Mesenchymal stem cell (in vitro differentiated cells and primary cell): ENCODE measurements around the gene TANC1.

Experiments used
- DNase-seq: peaks from one replicate; pipeline ENCODE4 v3.0.0-alpha.2; 2013
- H2AFZ ChIP-seq: one replicate; pipeline ENCODE4 v1.6.1; 2013; ENCODE audit warnings: low read depth, mild to moderate bottlenecking, control low read depth, inconsistent platforms, low read length, moderate library complexity
- H2AK5ac ChIP-seq: 2 replicates; pipeline ENCODE4 v1.6.1; 2013; ENCODE audit warnings: low read length, moderate library complexity, mild to moderate bottlenecking, inconsistent platforms; ENCODE audit not compliant: severe bottlenecking
- H2BK120ac ChIP-seq: one replicate; pipeline ENCODE4 v1.6.1; 2013; ENCODE audit warnings: low read depth, mild to moderate bottlenecking, inconsistent platforms, low read length, moderate library complexity
- H2BK12ac ChIP-seq, 2 experiments: one replicate each; pipeline ENCODE4 v1.6.1; 2013; ENCODE audit warnings: inconsistent platforms in 2 of 2, low read length in 2 of 2, mild to moderate bottlenecking in 2 of 2, moderate library complexity in 2 of 2, control low read depth in 1 of 2
- H2BK15ac ChIP-seq: one replicate; pipeline ENCODE4 v1.6.1; 2013; ENCODE audit warnings: mild to moderate bottlenecking, low read depth, inconsistent platforms; ENCODE audit not compliant: poor library complexity, severe bottlenecking
- H2BK5ac ChIP-seq: 2 replicates; pipeline ENCODE4 v1.6.1; 2013; ENCODE audit warnings: low read depth, mild to moderate bottlenecking, low read length, control low read depth, inconsistent platforms; ENCODE audit not compliant: poor library complexity, severe bottlenecking
- H3K14ac ChIP-seq, 2 experiments: one replicate each; pipeline ENCODE4 v1.6.1; 2013; ENCODE audit warnings: inconsistent platforms in 2 of 2, low read length in 2 of 2, control low read depth in 1 of 2, mild to moderate bottlenecking in 1 of 2, moderate library complexity in 1 of 2
- H3K18ac ChIP-seq, 2 experiments: one replicate each; pipeline ENCODE4 v1.6.1; 2013; ENCODE audit warnings: inconsistent platforms in 2 of 2, low read length in 2 of 2, control low read depth in 1 of 2, low read depth in 1 of 2, mild to moderate bottlenecking in 1 of 2
- H3K23ac ChIP-seq, 2 experiments: one replicate each; pipeline ENCODE4 v1.6.1; 2013; ENCODE audit warnings: inconsistent platforms in 2 of 2, low read length in 2 of 2, mild to moderate bottlenecking in 2 of 2, moderate library complexity in 2 of 2, control low read depth in 1 of 2
- H3K27ac ChIP-seq: 2 replicates; pipeline ENCODE4 v1.5.1; 2013; ENCODE audit warnings: mild to moderate bottlenecking, moderate library complexity, low read length, control low read depth, inconsistent platforms; ENCODE audit not compliant: poor library complexity, severe bottlenecking
- H3K27me3 ChIP-seq, 2 experiments: 2 replicates each; pipeline versions ENCODE4 v1.6.1 to v1.7.0; 2013; ENCODE audit warnings: low read length in 2 of 2, mild to moderate bottlenecking in 2 of 2, moderate library complexity in 2 of 2, control low read depth in 1 of 2, inconsistent platforms in 1 of 2; ENCODE audit not compliant: control insufficient read depth in 1 of 2, insufficient read depth in 1 of 2
- H3K36me3 ChIP-seq, 2 experiments: 2 replicates each; pipeline versions ENCODE4 v1.6.1 to v1.7.0; 2013; ENCODE audit warnings: low read length in 2 of 2, control low read depth in 1 of 2, inconsistent platforms in 1 of 2, low read depth in 1 of 2, mild to moderate bottlenecking in 1 of 2; ENCODE audit not compliant: insufficient read depth in 2 of 2, control insufficient read depth in 1 of 2
- H3K4ac ChIP-seq, 2 experiments: one replicate each; pipeline ENCODE4 v1.6.1; 2013; ENCODE audit warnings: inconsistent platforms in 2 of 2, low read length in 2 of 2, mild to moderate bottlenecking in 2 of 2, moderate library complexity in 2 of 2, control low read depth in 1 of 2, low read depth in 1 of 2
- H3K4me1 ChIP-seq: 2 replicates; pipeline ENCODE4 v1.6.1; 2013; ENCODE audit warnings: low read depth, low read length, control low read depth; ENCODE audit not compliant: control insufficient read depth, insufficient read depth
- H3K4me2 ChIP-seq: 2 replicates; pipeline ENCODE4 v1.6.1; 2013; ENCODE audit warnings: low read length, mild to moderate bottlenecking, inconsistent platforms; ENCODE audit not compliant: poor library complexity, severe bottlenecking
- H3K4me3 ChIP-seq, 2 experiments: 2 replicates each; pipeline versions ENCODE4 v1.5.1 to v1.7.0; 2013; ENCODE audit warnings: low read length in 2 of 2, mild to moderate bottlenecking in 2 of 2, control low read depth in 1 of 2, low read depth in 1 of 2; ENCODE audit not compliant: insufficient read depth in 1 of 2
- H3K79me1 ChIP-seq: replicated peaks from 2 replicates; pipeline ENCODE4 v1.6.1; 2013; ENCODE audit warnings: mild to moderate bottlenecking, control low read depth, low read length, inconsistent platforms; ENCODE audit not compliant: poor library complexity, severe bottlenecking
- H3K9ac ChIP-seq: 2 replicates; pipeline ENCODE4 v1.7.0; 2013; ENCODE audit warnings: mild to moderate bottlenecking, low read length, moderate library complexity
- H3K9me3 ChIP-seq: 2 replicates; pipeline ENCODE4 v1.7.0; 2013; ENCODE audit warnings: mild to moderate bottlenecking, low read length; ENCODE audit not compliant: control insufficient read depth
- H4K8ac ChIP-seq: one replicate; pipeline ENCODE4 v1.6.1; 2013; ENCODE audit warnings: inconsistent platforms, mild to moderate bottlenecking, low read length, moderate library complexity
- H4K91ac ChIP-seq: one replicate; pipeline ENCODE4 v1.6.1; 2013; ENCODE audit warnings: mild to moderate bottlenecking, low read length, inconsistent platforms
- WGBS: methylation state at CpG from one replicate; pipeline ENCODE4 v1.1.7; 2013; ENCODE audit warnings: mixed read lengths; 5-methylcytosine and 5-hydroxymethylcytosine counted together

The TANC1 gene

GRCh38 chr2:159116922-159117321, 148.5 kb downstream of the TANC1 start:
- WGBS, result 100% methylated on average over 3 of the region's 6 CpGs
- H3K9me3 ChIP-seq, result no peaks in the 10 kb centered on the region
- H3K79me1 ChIP-seq, result peaks cover 43% of the 10 kb centered on the region
- peaks cover 0 to 6% of the 10 kb centered on the region in 2 experiments for H3K36me3 ChIP-seq
- H2BK120ac ChIP-seq, result no peak overlapping the region
- H4K91ac ChIP-seq, result no peak overlapping the region
- no peak overlapping the region for H3K27ac ChIP-seq
- no peak for DNase-seq
- H4K8ac ChIP-seq, result no peak overlapping the region
- H2AFZ ChIP-seq, result no peak overlapping the region
- H3K4me1 ChIP-seq, result peaks cover 10% of the 10 kb centered on the region
- no peak overlapping the region for H3K23ac ChIP-seq
- no peak overlapping the region for H2BK15ac ChIP-seq
- no peak overlapping the region for H2BK5ac ChIP-seq
- H2AK5ac ChIP-seq, result no peak overlapping the region
- no peak overlapping the region for H3K4me3 ChIP-seq
- H3K14ac ChIP-seq, result no peak overlapping the region
- peak overlapping the region in 1 of 2 experiments; percentile 34 for H2BK12ac ChIP-seq
- H3K4ac ChIP-seq, result no peak overlapping the region
- no peak overlapping the region for H3K9ac ChIP-seq
- no peak overlapping the region for H3K18ac ChIP-seq
- no peaks in the 10 kb centered on the region for H3K27me3 ChIP-seq
- H3K4me2 ChIP-seq, result no peak overlapping the region

GRCh38 chr2:159117658-159118057, 149.2 kb downstream of the TANC1 start:
- Histone ChIP-seq H2BK120ac (no peak overlapping the region), H3K23ac (no peak overlapping the region), H4K8ac (no peak overlapping the region), H4K91ac (no peak overlapping the region), H2BK5ac (no peak overlapping the region), H3K9me3 (no peaks in the 10 kb centered on the region), H2AFZ (no peak overlapping the region), H3K36me3 (peaks cover 0 to 6% of the 10 kb centered on the region in 2 experiments), H2BK15ac (no peak overlapping the region), H3K18ac (no peak overlapping the region), H3K27me3 (no peaks in the 10 kb centered on the region), H3K14ac (no peak overlapping the region), H3K4me2 (no peak overlapping the region), H3K4ac (no peak overlapping the region), H2BK12ac (no peak overlapping the region), H3K4me1 (peaks cover 10% of the 10 kb centered on the region), H3K4me3 (no peak overlapping the region), H3K79me1 (peaks cover 45% of the 10 kb centered on the region), H3K27ac (no peak overlapping the region), H3K9ac (no peak overlapping the region), H2AK5ac (no peak overlapping the region)
- WGBS, result 96% methylated on average over 4 of the region's 4 CpGs
- no peak for DNase-seq

- Histone ChIP-seq H3K18ac (peak overlapping the region; percentile 46 to 66), H3K36me3 (peaks cover 0 to 6% of the 10 kb centered on the region in 2 experiments), H2AK5ac (peak overlapping the region; percentile 17), H3K14ac (peak overlapping the region in 1 of 2 experiments; percentile 35), H3K9ac (peak overlapping the region; percentile 13), H3K9me3 (no peaks in the 10 kb centered on the region), H4K8ac (peak overlapping the region; percentile 7), H2BK12ac (peak overlapping the region in 1 of 2 experiments; percentile 51), H3K23ac (peak overlapping the region in 1 of 2 experiments; percentile 48), H3K4me1 (peaks cover 10% of the 10 kb centered on the region), H3K4me3 (no peak overlapping the region), H3K27ac (no peak overlapping the region), H3K4me2 (no peak overlapping the region), H4K91ac (peak overlapping the region; percentile 11), H2BK15ac (no peak overlapping the region), H2BK5ac (no peak overlapping the region), H3K79me1 (peaks cover 47% of the 10 kb centered on the region), H3K27me3 (no peaks in the 10 kb centered on the region), H2BK120ac (no peak overlapping the region), H3K4ac (peak overlapping the region in 1 of 2 experiments; percentile 24), H2AFZ (no peak overlapping the region)
- DNase-seq, result peak; percentile 86
- WGBS, result 48% methylated on average over 7 of the region's 11 CpGs
These were observed 149.8 kb downstream of the TANC1 start for GRCh38 chr2:159118115-159118858.

- Histone ChIP-seq H4K91ac (no peak overlapping the region), H3K79me1 (peaks cover 45% of the 10 kb centered on the region), H4K8ac (no peak overlapping the region), H3K14ac (no peak overlapping the region), H3K4me1 (peaks cover 13% of the 10 kb centered on the region), H2AFZ (no peak overlapping the region), H3K27me3 (no peaks in the 10 kb centered on the region), H2BK12ac (no peak overlapping the region), H3K23ac (no peak overlapping the region), H2AK5ac (no peak overlapping the region), H3K4ac (peak overlapping the region in 1 of 2 experiments; percentile 32), H3K9me3 (no peaks in the 10 kb centered on the region), H3K4me3 (no peak overlapping the region), H2BK5ac (no peak overlapping the region), H3K4me2 (no peak overlapping the region), H3K18ac (no peak overlapping the region), H3K9ac (peak overlapping the region; percentile 13), H2BK120ac (no peak overlapping the region), H2BK15ac (no peak overlapping the region), H3K36me3 (peaks cover 0 to 6% of the 10 kb centered on the region in 2 experiments), H3K27ac (no peak overlapping the region)
- no peak for DNase-seq
- WGBS, result 92% methylated on average over 1 of the region's 2 CpGs
These were observed 150.5 kb downstream of the TANC1 start for GRCh38 chr2:159118859-159119500.
